Central memory CD8-positive, alpha-beta T cell (primary cell): ENCODE results near the gene ASPA.
"Not testable (repeated sequence)": the region's sequence is repeated elsewhere in the genome, so short reads cannot be mapped to it uniquely, and the experiment has no call there.

Experiments
- ATAC-seq: fragments of 150-1000 bp; cut with Tn5 transposase; replicated peaks from 2 replicates; pipeline ENCODE4 v1.10.0; 2022; ENCODE audit warnings: mild to moderate bottlenecking, moderate FRiP score, moderate number of reproducible peaks; ENCODE audit not compliant: poor library complexity, severe bottlenecking; ENCODE audit errors: extremely low read depth
- DNase-seq, 2 donors: peaks; one replicate each; pipeline ENCODE4 v3.0.0; 2021; ENCODE audit warnings: low spot score in 2 of 2
- H3K27ac Mint-ChIP-seq: one replicate; pipeline ENCODE4 v1.8.0; 2022; ENCODE audit warnings: low read depth, mild to moderate bottlenecking, moderate library complexity, mixed read lengths
- H3K27me3 Mint-ChIP-seq: one replicate; pipeline ENCODE4 v1.8.0; 2022; ENCODE audit warnings: mixed read lengths
- H3K36me3 Mint-ChIP-seq: one replicate; pipeline ENCODE4 v1.8.0; 2022; ENCODE audit warnings: mild to moderate bottlenecking, moderate library complexity, mixed read lengths; ENCODE audit not compliant: insufficient read depth
- H3K4me1 Mint-ChIP-seq: one replicate; pipeline ENCODE4 v1.8.0; 2022; ENCODE audit warnings: mixed read lengths
- H3K4me3 Mint-ChIP-seq: one replicate; pipeline ENCODE4 v1.8.0; 2022; ENCODE audit warnings: mild to moderate bottlenecking, moderate library complexity, mixed read lengths
- H3K9me3 Mint-ChIP-seq: one replicate; pipeline ENCODE4 v1.8.0; 2022; ENCODE audit warnings: mixed read lengths

Gene ASPA

DNA sequence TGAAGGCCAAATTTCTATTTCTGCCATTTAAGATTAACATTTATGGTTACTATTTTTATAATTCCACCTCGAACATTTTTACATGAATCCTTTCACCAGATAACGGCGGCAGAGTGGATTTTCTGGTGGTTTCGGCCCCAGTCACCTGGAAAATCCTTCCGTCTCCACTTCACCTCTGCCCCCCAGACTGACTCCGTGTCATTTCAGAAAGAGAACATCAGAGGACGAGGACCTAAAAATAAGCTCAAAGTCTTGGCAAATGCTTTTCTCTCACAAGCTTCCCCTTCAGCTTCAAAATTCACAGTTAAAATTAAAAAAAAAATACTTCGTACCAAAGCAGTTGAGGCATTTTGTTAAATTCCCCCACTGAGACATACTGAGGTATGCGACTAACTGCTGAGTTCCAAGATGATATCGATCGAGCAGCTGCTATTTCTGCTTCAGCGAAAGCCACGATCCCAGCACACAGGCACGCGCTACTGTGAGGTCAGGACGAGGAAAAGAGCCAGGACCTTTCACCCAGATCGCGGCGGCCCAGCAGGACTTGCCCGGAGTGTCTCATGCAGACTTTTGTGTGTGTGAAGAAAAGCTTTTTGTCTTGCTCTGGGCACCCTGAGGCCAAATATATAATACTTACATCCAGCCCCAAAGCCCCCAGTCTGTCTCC is 36.8 kb downstream of the ASPA start:
- peaks cover 10% of the 10 kb centered on the region for H3K4me1 Mint-ChIP-seq
- no peak overlapping the region for H3K27ac Mint-ChIP-seq
- H3K36me3 Mint-ChIP-seq, result no peaks in the 10 kb centered on the region
- H3K9me3 Mint-ChIP-seq, result no peaks in the 10 kb centered on the region
- H3K4me3 Mint-ChIP-seq, result no peak overlapping the region
- ATAC-seq (no peak), DNase-seq (no peak)
- H3K27me3 Mint-ChIP-seq, result peaks cover 28% of the 10 kb centered on the region

DNA sequence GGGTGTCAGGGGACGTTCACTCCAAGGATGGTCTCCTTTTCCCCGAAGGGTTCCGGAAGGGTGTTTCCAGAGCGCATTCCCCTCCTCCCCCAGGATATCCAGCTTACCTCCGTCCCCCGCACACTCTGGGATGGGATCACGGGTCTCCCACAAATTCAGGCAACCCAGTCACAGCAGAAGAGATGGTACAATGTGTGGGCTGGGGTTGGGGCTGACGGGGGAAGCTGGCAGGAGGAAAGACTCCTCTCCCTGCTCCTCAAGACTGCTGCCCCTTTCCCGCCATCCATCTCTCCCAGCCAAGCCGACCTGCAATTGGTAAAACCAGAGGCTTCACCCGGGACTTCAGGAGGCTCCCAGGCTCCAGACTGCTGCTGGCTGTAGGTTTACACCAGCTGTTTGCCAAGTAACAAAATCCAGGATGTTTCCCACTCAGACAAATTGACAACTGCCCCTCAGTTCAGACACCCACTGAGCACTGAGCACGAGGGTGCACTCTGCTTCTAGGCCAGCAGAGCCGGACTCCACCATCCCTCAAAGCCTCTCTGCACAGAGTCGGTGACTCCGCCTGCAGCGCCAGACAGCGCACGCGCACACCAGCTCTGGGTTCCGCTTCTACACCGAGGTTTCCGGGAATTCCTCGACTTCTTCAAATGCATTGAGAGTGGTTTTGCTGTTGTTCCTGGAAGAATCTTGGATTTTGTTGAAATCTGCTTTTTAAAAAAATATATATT is 37.7 kb downstream of the ASPA start:
- Mint-ChIP-seq H3K36me3 (no peaks in the 10 kb centered on the region), H3K9me3 (no peaks in the 10 kb centered on the region), H3K4me1 (peaks cover 10% of the 10 kb centered on the region), H3K27me3 (peaks cover 25% of the 10 kb centered on the region), H3K27ac (no peak overlapping the region), H3K4me3 (peak overlapping the region; percentile 38)
- DNase-seq (no peak), ATAC-seq (no peak)

- H3K27ac Mint-ChIP-seq, H3K4me1 Mint-ChIP-seq, DNase-seq, H3K9me3 Mint-ChIP-seq, H3K4me3 Mint-ChIP-seq, H3K36me3 Mint-ChIP-seq, ATAC-seq: not testable (repeated sequence)
- peaks cover 25% of the 10 kb centered on the region for H3K27me3 Mint-ChIP-seq
Measured at GRCh38 chr17:3514167-3514566, 38.4 kb downstream of the ASPA start.

DNA sequence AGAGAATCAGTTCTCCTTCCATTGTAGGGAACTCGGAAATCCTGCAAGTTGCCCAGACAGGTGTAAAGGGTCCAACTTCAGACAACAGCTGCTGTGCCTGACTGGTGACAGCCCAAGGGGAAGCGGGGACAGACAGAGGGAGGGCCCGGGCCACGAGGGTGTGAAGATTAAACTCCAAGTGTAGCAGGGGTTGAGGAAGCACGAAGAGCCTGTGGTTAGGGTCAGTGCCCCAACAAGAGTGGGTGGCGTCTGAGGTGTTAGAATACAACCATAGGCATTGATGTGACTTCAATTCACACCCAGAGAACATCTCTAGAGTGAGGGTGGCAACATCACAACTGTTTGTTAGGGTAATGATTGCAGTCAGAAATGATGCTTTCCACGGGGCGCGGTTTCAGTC is 39.1 kb downstream of the ASPA start:
- Mint-ChIP-seq H3K27ac (peak overlapping the region; percentile 61), H3K27me3 (peaks cover 25% of the 10 kb centered on the region), H3K4me3 (peak overlapping the region; percentile 31), H3K36me3 (no peaks in the 10 kb centered on the region), H3K9me3 (no peaks in the 10 kb centered on the region), H3K4me1 (peaks cover 10% of the 10 kb centered on the region)
- peak; percentile 81 for ATAC-seq
- peak in 1 of 2 donors; percentile 30 for DNase-seq

DNA sequence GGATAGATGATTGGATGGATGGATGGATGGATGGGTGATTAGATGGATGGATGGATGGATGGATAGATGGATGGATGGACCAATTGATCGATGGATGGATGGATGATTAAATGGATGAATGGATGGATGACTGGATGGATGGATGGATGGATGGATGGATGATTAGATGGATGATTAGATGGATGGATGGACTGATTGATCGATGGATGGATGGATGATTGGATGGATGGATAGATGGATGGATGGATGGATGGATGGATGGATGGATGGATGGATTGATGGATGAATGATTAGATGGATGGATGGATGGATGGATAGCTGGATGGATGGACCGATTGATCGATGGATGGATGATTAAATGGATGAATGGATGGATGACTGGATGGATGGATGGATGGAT is 43.7 kb downstream of the ASPA start:
- not testable (repeated sequence) for H3K9me3 Mint-ChIP-seq, H3K4me3 Mint-ChIP-seq

DNA sequence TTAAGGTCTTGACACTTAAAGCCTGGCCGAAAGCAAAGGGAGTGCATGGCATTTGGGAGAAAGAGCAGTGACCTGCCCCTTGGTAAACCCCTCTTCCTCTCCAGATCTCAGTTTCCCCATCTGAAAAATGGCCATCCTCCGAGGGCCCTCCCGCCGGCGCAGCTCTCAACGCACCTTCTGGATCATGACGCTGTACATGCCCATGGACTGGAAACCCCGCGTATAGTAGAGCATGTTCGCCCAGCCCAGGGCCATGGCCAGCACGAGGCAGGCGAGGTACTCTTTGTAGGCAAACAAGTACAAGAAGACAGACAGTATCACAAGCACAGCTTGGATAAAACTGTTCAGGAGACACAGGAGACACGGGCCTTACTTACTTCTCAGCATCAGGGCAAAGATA is 48.2 kb downstream of the ASPA start:
- ATAC-seq (no peak), DNase-seq (no peak)
- Mint-ChIP-seq H3K4me3 (no peak overlapping the region), H3K4me1 (no peaks in the 10 kb centered on the region), H3K9me3 (no peaks in the 10 kb centered on the region), H3K27me3 (no peaks in the 10 kb centered on the region), H3K27ac (no peak overlapping the region), H3K36me3 (no peaks in the 10 kb centered on the region)

More for the DNA sequence above, 43.7 kb downstream of the ASPA start:
- H3K27ac Mint-ChIP-seq, H3K36me3 Mint-ChIP-seq, DNase-seq, ATAC-seq, H3K4me1 Mint-ChIP-seq: not testable (repeated sequence)
- peaks cover 11% of the 10 kb centered on the region for H3K27me3 Mint-ChIP-seq

DNA sequence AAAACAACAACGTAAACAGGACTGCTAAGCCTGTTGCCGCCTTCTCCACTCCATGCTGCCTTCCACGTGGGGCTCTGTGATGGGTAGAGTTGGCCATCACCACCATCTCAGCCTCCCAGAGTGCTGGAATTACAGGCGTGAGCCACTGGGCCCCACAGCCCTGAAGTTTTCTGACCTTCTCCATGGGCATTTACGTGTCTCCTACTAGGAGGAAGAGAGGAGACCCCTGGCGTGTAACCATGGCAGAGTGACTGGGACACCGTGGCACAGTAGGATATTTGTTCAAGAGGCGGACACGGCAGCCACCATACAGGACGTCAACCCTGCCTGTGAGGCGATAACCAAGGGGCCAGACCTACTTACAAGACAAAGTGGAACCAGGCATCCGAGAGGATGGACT is 50.7 kb downstream of the ASPA start:
- Mint-ChIP-seq H3K4me3 (no peak overlapping the region), H3K4me1 (no peaks in the 10 kb centered on the region), H3K27ac (no peak overlapping the region), H3K27me3 (no peaks in the 10 kb centered on the region), H3K9me3 (no peaks in the 10 kb centered on the region), H3K36me3 (no peaks in the 10 kb centered on the region)
- ATAC-seq, result no peak
- DNase-seq, result no peak

DNA sequence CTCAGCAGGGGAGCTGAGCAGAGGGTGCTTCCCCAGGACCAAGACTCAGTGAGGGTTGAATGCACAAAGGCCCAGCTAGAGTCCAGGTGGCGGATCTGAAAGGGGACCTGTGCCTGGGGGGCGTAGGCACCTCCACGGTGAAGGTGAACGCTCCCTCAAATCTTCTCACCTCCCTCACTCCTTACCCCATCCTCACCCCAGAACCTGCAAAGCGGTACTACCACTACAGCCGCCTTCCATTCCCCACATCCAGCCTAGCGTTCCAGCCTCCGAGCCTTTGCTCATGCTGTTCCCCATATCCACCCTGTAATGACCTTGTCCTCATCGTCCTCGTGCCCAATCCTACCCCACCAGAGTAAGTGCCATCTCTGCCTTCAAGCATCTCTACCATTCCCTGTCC is 51.2 kb downstream of the ASPA start:
- no peak for ATAC-seq
- no peaks in the 10 kb centered on the region for H3K36me3 Mint-ChIP-seq
- H3K9me3 Mint-ChIP-seq, result no peaks in the 10 kb centered on the region
- H3K27ac Mint-ChIP-seq, result no peak overlapping the region
- H3K27me3 Mint-ChIP-seq, result no peaks in the 10 kb centered on the region
- no peak overlapping the region for H3K4me3 Mint-ChIP-seq
- DNase-seq, result no peak
- no peaks in the 10 kb centered on the region for H3K4me1 Mint-ChIP-seq

GRCh38 chr17:3527468-3527867 is 51.7 kb downstream of the ASPA start:
- Mint-ChIP-seq H3K4me3 (no peak overlapping the region), H3K27me3 (peaks cover 2% of the 10 kb centered on the region), H3K36me3 (no peaks in the 10 kb centered on the region), H3K9me3 (no peaks in the 10 kb centered on the region), H3K27ac (no peak overlapping the region), H3K4me1 (no peaks in the 10 kb centered on the region)
- no peak for ATAC-seq
- no peak for DNase-seq

GRCh38 chr17:3527896-3528295 is 52.1 kb downstream of the ASPA start:
- DNase-seq (no peak), ATAC-seq (no peak)
- H3K36me3 Mint-ChIP-seq, result no peaks in the 10 kb centered on the region
- peaks cover 7% of the 10 kb centered on the region for H3K27me3 Mint-ChIP-seq
- H3K4me3 Mint-ChIP-seq, result no peak overlapping the region
- no peaks in the 10 kb centered on the region for H3K4me1 Mint-ChIP-seq
- no peak overlapping the region for H3K27ac Mint-ChIP-seq
- H3K9me3 Mint-ChIP-seq, result no peaks in the 10 kb centered on the region

DNA sequence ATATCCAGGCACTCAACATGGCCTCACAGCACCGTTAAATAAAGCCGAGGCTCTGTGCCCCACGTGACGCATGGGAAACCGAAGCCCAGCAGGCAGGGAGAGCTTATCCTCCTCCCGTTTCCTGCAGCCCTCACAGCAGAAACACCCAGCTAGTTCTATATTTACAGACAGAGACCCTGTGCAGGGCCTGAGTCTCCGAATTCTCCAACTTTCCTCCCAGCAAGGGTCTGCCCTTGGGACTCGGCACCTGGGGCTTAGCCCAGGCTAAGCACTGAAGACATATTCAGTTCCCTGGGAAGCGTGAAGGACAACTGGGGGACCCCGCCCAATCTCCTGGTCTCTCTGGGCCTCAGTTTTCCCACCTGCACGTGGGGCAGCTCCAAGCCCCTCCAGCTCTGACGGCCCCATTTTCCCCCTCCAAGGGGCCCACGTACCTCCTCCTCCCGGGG is 52.6 kb downstream of the ASPA start:
- DNase-seq (no peak), ATAC-seq (no peak)
- Mint-ChIP-seq H3K9me3 (no peaks in the 10 kb centered on the region), H3K27me3 (peaks cover 12% of the 10 kb centered on the region), H3K4me3 (no peak overlapping the region), H3K4me1 (no peaks in the 10 kb centered on the region), H3K27ac (no peak overlapping the region), H3K36me3 (no peaks in the 10 kb centered on the region)

DNA sequence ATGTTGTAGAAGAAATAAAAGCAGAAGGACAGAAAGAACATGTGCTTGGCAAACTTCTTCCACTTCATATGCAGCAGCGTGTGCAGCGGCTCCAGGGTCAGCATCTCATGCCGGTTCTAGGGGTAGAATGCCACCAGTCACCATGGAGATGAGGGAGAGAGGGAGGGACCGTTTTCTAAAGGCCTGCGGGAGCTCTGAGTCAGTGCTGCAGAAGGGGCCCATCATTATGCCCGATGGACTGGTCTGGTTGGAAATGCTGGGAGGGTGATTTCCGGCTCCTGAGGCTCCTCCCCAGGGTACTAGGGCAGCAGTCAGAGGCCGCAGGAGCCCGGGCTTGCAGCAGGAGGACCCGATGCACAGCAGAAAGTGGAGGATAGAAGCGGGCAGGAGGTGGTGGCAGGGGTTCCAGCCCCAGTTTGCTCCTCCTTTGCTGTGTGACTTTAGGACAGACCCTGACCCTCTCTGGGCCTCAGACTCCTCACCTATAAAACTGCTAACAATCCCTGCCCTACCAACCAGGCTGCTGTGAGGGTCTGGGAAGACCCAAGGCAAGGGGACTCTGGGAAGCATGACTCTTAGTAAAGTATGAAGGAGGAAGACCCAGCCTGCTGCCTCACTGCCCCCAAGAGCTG is 53.2 kb downstream of the ASPA start:
- Mint-ChIP-seq H3K27ac (no peak overlapping the region), H3K36me3 (no peaks in the 10 kb centered on the region), H3K4me1 (no peaks in the 10 kb centered on the region), H3K27me3 (peaks cover 15% of the 10 kb centered on the region), H3K4me3 (no peak overlapping the region), H3K9me3 (no peaks in the 10 kb centered on the region)
- ATAC-seq (no peak), DNase-seq (no peak)
